HG02852 (cell line): ENCODE measurements around the gene HDAC4.

Experiments
- ATAC-seq: cut with Tn5 transposase; IDR thresholded peaks from one replicate; pipeline ENCODE4 v1.9.1; 2021; ENCODE audit warnings: mild to moderate bottlenecking, moderate library complexity; ENCODE audit not compliant: unreplicated experiment

HDAC4 gene

GRCh38 chr2:239226677-239227581 lies 173.9 kb downstream of the HDAC4 start:
- ATAC-seq, result no peak

- no peak for ATAC-seq
Measured at GRCh38 chr2:239225871-239226561, 174.8 kb downstream of the HDAC4 start.

DNA sequence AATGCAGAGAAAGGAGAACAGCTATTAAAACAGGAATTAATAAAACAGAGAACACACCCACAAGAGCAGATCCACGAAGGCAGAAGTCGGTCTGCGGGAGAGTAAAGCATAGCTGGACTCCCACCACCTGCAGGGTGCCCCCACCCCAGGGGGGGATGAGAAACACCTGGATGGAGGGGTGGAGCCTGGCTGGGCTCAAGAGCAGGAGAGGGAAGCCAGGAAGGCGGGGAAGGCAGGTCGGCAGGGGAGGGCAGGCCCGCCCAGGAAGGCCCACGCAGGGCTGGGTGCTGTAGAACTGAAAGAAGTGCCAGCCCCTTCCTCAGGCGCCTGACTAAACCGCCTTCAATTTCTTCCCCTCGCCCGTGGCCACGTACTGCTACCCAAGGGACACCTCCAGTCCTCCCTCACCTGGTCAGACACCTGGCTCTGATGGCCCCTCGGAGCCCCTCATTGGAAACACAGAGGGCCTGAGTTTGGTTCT lies 175.4 kb downstream of the HDAC4 start:
- no peak for ATAC-seq

GRCh38 chr2:239224955-239225354 lies 175.9 kb downstream of the HDAC4 start:
- ATAC-seq, result no peak

- ATAC-seq, result no peak
Measured at GRCh38 chr2:239224199-239224570, 176.6 kb downstream of the HDAC4 start.

GRCh38 chr2:239223310-239224198 lies 177.3 kb downstream of the HDAC4 start:
- ATAC-seq, result no peak

GRCh38 chr2:239222706-239223309 lies 178.0 kb downstream of the HDAC4 start:
- ATAC-seq, result no peak

DNA sequence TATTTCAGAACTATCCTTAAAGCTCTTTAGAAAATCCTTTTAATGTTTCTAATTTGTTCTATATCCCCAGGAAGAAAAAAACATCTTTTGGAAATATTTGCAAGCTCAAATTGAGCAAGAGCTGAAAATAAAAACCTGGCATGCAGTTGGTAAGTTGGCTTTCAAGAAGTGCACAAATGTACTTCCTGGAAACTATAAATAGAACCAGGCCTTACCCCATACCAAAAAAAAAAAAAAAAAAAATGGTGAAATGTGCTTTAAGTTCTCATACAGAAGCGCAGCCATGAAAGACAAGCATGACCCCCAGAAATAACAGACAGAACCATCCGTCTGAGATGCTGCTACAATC lies 178.5 kb downstream of the HDAC4 start:
- ATAC-seq, result no peak

GRCh38 chr2:239220981-239221396 lies 179.8 kb downstream of the HDAC4 start:
- no peak for ATAC-seq

GRCh38 chr2:239220341-239220740 lies 180.5 kb downstream of the HDAC4 start:
- ATAC-seq, result no peak

DNA sequence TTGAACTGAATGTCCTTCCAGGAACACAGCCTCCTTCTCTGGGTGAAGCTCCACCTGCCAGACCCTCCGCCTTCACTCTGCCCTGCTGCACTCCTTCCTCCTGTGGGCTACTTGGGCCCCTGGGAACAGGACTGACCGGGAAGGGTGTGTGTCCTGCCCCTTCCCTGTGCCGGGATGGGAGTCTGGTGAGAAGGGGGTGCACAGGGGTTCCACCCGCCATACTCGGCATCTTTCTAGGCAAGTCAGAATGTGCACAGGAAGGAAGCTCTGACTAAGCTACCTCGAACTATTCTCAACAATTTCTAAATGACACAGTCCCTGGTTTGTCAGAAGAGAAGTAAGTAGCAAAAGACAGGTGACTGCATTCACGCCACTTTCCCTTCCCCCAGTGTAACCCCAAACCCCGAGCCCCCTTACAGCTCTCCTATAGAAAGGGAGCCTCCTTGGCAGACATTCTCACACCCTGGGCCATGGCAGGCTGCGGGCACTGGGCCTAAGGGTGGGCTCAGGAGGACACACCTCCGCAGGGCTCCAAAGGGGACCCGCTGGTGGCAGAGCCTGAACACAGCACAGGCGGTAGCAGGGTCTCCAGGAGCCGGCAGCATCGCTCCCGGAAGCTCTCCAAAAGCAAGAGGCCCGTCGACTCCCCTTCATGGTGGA lies 184.1 kb downstream of the HDAC4 start:
- ATAC-seq, result no peak

- ATAC-seq, result no peak
Measured at GRCh38 chr2:239215988-239216613, 184.7 kb downstream of the HDAC4 start.

DNA sequence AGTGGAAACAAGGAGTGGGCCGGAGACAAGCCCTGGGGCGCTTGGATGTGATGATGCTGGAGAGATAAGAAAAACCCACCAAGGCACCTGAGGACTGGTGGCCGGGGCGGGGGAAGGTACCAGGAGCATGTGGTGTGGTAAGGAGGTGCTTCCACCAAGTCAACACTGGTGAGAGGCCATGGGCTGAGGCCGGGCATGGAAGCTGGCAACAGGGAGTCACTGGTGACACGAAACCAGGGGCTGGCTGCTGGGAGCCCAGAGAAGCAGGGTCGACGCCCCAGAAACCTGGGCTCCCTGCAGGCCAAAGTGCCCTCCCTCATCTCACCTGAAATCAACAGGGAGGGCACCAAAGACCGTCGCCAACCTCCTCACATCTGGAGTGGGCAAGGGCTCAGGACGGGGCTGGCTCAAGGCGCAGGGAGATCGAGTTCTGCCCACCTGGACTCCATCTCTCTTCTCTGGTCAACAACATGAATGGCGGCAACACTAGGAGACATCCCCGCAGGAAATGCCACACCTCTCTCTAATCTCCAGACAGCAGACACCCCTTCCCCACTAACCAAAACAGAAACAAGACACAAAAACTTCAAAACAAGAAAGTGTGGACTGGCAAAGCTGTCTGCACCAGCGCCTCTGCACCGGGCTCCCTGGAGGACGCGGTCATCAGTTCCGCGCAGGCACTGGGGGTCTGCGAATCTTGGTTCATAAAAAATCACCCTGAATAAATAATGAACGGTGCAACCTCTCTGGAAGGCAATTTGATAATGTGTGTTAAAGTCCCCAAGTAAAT lies 185.5 kb downstream of the HDAC4 start:
- no peak for ATAC-seq

DNA sequence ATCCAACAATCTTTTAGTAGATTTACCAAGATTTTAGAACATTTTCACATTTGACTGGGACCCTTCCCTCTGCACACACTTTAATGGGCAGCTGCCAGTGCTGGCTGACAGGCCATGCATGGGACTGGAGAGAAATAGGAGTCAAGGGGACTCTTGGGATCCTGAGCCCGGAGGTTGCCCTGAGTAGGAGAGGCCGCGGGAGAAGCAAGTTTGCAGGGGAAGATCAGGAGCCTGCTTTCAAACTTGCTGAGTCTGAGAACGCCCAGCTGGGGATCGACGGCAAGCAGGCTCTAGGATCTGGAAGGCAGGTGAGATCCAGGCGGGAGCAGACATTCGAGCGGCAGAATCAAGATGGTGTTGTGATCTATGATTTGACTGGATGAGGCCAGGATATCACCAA lies 186.1 kb downstream of the HDAC4 start:
- no peak for ATAC-seq

- ATAC-seq, result no peak
Measured at GRCh38 chr2:239213643-239214101, 187.1 kb downstream of the HDAC4 start.

DNA sequence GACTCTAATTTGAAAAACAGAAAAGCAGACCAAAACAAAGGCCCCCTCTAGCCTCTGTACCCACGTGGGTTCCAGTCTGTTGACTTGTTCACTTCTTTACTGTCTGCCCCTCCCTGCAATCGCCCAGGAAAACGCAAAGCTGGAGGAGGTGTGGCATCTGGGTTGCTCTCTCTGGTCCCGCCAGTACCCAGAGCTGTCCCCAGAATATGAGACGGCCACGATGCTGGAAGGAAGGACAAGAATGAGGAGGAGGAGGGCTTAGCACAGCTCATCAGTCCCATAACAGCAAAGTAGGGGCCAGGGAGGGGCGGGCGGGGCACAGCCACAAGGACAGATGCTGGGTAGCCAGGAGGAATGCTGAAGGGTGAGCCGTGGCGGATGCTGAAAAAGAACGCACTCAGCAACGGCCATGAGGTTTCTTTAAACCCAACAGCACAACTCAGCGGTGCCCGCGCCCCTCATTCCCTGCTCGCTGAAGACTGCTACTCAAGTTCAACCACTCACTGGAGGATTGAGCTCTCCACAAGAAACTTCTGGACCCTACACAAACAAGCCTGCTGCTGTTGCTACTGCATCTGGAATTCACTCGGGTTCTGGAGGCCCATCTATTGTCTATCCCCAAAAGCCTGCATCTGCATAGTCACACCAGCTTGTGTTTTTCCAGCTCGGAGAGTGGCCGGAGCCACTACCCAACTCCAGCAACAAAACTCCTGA lies 187.7 kb downstream of the HDAC4 start:
- no peak for ATAC-seq

GRCh38 chr2:239212121-239212928 lies 188.5 kb downstream of the HDAC4 start:
- no peak for ATAC-seq
